GM21576 (cell line): ENCODE data around the gene DHX36.

ENCODE experiments used
- ATAC-seq: cut with Tn5 transposase; IDR thresholded peaks from one replicate; pipeline ENCODE4 v1.9.1; 2021; ENCODE audit warnings: mild to moderate bottlenecking, moderate library complexity; ENCODE audit not compliant: unreplicated experiment

The DHX36 gene, protein sequence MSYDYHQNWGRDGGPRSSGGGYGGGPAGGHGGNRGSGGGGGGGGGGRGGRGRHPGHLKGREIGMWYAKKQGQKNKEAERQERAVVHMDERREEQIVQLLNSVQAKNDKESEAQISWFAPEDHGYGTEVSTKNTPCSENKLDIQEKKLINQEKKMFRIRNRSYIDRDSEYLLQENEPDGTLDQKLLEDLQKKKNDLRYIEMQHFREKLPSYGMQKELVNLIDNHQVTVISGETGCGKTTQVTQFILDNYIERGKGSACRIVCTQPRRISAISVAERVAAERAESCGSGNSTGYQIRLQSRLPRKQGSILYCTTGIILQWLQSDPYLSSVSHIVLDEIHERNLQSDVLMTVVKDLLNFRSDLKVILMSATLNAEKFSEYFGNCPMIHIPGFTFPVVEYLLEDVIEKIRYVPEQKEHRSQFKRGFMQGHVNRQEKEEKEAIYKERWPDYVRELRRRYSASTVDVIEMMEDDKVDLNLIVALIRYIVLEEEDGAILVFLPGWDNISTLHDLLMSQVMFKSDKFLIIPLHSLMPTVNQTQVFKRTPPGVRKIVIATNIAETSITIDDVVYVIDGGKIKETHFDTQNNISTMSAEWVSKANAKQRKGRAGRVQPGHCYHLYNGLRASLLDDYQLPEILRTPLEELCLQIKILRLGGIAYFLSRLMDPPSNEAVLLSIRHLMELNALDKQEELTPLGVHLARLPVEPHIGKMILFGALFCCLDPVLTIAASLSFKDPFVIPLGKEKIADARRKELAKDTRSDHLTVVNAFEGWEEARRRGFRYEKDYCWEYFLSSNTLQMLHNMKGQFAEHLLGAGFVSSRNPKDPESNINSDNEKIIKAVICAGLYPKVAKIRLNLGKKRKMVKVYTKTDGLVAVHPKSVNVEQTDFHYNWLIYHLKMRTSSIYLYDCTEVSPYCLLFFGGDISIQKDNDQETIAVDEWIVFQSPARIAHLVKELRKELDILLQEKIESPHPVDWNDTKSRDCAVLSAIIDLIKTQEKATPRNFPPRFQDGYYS

DNA sequence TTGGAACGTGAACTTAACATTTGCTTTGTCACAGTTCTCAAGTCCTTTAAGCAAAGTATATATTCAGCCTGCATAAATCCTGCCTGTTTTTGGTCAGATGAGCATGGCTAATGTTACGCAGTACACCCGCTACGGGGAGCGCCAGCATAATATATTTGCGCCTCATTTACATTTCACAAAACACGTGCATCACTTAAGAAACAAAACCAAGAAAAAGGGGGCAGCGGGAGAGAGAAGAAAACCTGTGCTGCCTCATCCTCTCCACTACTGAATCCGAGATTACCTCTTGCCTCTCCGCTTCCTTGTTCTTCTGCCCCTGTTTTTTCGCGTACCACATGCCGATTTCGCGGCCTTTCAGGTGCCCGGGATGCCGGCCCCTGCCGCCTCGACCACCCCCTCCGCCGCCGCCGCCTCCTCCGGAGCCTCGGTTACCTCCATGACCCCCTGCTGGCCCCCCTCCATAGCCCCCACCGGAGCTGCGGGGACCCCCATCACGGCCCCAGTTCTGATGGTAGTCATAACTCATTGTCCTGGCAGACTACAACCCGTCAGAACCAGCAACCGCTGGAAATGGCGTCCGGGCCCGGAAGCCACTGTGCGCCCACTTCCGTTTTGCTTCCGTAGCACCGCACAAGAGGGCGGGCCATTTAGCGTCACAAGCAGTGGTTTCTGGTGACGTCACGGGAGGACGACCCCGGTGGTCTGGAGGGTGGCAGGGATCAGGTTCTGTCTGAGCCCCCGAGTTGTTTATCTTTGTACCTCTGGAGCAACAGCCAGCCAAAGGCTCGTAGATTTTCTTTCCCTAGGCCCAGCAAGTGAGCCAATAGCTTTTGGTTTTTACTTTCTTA, at the start of gene DHX36:
Gene DHX36 (minus strand): TSS at position 597 of the 848 bp plus-strand sequence. CDS start 71 bp downstream, at position 526.
- ATAC-seq, result peak; percentile 91

DNA sequence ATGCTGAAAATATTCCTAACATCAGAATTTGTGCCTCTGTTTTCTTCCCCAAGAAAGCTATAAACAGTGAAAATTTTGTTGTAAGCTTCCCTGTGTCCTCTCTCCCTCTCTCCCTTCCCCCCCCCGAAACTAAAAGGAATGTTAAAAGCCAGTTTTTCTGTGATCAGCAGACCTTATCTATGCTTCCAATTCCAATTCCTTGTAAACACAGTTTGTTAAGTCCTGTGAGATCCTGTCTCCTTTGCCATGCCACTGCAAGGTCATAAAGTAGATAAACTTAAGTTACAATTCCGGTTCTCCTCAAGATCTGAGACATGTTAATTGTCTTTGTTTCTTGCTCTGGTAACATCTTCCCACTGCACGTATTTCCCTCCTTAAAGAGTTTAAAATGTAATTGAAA, 42.9 kb upstream of the DHX36 start:
- ATAC-seq, result no peak

GRCh38 chr3:154364849-154365248, 40.6 kb upstream of the DHX36 start:
- ATAC-seq, result no peak

- ATAC-seq, result no peak
Observed at GRCh38 chr3:154361099-154361498, 36.8 kb upstream of the DHX36 start.

- ATAC-seq, result no peak
Observed at GRCh38 chr3:154356009-154356408, 31.7 kb upstream of the DHX36 start.

DNA sequence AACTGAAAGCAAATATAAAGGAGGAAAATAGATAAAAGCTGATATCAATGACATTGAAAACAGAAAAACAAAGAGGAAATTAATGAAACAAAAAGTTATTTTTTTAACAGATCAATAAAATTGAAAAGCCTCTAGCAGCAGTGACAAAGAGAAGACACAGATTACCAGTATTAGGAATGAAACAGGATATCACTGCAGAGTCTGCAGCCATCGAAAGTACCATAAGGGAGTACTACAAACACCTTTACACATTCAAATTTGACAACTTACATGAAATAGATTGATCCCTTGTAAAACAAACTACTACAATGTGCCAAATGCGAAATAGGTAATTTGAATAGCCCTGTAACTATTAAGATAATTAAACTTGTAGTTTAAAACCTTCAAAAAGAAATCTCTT, 24.9 kb upstream of the DHX36 start:
- no peak for ATAC-seq

- no peak for ATAC-seq
Observed at GRCh38 chr3:154345422-154346122, 21.3 kb upstream of the DHX36 start.

- no peak for ATAC-seq
Observed at GRCh38 chr3:154338570-154338969, 14.3 kb upstream of the DHX36 start.

DNA sequence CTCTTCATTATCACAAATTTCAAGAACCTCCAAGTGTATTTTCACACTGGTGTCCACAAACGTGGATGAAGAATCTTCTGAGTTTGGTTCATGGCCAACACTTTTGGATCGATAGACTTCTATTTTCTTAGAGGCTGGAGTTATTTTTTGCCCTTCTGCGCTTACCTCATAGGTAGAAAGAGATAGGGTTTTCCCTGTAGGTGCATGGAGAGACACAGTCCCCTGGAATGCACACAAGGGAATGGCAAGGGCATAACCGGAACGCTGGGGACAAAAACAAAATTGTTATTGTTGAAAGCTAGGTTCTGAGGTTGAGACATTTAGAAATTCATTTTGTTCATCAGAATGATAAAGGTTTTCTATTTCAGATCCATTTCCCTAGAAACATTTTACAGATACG, 13.7 kb upstream of the DHX36 start:
- no peak for ATAC-seq

DNA sequence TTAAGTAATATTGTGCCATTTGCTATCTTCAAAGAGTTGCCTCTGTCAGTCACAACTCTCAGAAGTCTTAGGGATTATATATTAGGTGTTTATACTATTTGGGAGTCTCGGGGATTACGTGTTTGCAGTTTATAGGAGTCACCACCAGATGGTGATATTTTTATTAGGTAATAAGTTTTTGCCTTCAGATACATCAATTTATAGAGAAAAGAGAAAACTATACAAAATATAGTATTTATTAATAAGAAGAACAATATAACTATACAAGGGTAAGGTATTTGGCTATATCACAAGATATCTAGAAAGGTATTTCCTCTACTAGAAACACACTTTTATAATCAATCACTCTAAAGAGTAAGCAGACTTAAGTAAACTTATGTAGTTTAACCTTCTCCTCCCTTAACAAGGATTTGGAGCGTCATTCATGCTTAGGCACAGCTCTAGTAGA, 10.7 kb upstream of the DHX36 start:
- peak; percentile 64 for ATAC-seq

DNA sequence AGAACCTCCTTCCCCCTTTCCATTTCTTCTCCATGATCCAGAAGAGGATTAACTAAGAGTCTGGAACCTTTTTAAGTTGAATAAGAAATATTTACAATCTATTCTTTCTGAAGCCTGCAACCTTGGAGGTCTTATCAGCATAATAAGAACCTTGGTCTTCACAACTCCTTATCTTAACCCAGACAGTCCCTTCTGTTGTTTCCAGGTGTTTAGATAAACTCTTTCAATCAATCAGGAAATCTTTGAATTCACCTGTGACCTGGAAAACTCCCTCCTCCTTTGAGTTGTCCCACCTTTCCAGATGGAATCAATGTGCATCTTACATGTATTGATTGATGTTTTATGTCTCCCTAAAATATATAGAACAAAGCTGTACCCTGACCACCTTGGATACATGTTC, 3.6 kb upstream of the DHX36 start:
- no peak for ATAC-seq

DNA sequence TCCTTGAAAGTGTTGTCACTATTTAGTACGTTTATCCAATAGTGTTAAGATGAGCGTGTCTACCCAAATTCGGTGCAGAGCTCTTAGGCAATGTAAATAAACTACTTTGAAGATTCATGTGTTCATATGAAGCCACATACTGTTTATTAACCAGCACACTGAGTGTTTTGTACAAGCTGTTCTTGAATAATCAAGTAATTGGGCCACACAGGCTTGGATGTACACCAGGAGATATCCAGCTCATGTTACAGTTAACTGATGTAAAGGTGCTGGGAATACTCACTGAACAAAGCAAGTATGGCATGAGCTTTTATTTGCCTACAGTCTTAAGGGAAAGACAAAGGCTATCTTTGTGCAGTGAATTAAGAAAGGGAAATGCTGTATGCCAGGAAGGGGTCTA, 632 bp upstream of the DHX36 start:
- no peak for ATAC-seq

GRCh38 chr3:154316974-154317767, 7.1 kb downstream of the DHX36 start:
- ATAC-seq, result no peak

DNA sequence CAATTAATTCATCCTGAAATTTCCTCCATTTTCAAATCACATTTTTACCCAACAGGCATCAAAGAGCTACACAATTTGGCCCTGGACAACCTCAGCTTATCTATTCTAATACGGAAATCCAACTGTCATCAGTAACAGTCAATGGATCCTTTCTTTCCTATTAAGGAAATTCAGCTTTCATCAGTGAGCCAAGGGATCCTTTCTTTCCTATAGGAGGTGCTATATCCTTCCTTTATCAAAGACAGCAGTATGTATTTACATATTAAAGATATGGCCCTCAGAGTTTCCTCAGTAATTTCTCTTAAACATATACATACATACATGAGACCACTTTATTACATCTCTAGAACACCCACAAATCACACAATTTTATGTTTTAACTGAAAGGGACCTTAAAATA, 10.1 kb downstream of the DHX36 start:
- ATAC-seq, result no peak

DNA sequence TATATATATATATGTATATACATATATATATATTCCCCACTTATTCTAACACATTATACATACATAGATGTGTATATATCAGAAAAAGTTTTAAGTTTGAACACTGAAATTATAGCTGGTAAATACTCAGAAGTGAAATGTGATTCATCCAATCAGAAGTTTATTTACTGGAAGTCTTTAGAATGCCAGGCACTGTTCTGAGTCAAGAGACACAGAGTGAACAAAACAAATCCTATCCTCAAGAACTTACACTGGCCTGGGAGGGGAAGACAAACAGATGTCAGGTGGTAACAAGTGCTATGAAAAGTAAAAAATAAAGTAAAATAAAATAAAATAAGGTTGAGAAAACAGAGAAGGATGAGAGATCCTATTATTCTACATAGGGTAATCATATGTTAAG, 13.4 kb downstream of the DHX36 start:
- no peak for ATAC-seq

DNA sequence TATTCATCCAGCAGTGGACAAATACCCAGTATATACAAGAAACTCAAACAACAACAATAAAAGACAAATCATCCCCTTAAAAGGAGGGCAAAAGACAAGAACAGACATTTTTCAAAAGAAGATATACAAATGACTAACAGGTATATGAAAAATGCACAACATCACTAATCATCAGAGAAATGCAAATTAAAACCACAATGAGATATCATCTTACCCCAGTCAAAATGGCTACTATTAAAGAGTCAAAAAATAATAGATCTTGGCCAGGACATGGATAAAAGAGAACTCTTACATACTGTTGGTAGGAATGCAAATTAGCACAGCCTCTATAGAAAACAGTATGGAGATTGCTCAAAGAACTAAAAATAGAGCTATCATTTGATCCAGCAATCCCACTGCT, 16.9 kb downstream of the DHX36 start:
- ATAC-seq, result no peak

DNA sequence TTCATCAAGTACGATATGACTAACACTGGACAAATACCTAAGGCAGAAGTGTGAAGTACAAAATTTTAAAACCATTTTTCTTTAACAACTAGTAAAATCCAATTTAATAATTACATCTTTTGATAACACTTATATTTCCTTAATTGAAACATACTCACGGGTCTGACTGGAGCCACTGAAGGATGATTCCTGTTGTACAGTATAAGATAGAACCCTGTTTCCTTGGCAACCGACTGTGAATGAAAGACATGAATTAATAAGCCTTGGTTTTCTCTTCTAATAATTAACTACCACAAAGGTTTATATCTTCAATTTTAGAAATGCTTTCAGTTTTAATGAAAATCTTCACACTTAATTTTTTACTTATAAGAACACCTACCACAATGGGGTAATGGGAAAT, 19.4 kb downstream of the DHX36 start:
- no peak for ATAC-seq

GRCh38 chr3:154304116-154304786, 20.0 kb downstream of the DHX36 start:
- ATAC-seq, result no peak

DNA sequence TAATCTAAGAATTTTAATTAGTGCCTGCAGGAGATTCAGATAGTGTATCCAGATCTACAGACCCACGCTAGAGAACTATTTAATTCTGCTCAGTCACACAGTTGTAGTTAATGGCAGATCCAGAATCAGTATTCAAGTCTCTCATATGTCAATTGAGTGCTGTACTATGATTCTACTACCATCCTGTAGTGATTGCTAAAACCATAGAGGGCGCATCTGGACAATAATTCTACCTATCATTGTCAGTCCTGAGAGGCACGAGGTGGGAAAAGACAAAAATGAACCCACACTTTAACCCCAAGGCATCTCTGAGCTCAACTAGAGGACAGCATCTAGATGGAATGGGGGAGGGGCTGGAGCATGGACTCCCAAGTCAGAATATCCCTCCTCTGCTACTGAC, 22.7 kb downstream of the DHX36 start:
- no peak for ATAC-seq
